ENCODE results near the gene CDH3.

Gene CDH3

DNA sequence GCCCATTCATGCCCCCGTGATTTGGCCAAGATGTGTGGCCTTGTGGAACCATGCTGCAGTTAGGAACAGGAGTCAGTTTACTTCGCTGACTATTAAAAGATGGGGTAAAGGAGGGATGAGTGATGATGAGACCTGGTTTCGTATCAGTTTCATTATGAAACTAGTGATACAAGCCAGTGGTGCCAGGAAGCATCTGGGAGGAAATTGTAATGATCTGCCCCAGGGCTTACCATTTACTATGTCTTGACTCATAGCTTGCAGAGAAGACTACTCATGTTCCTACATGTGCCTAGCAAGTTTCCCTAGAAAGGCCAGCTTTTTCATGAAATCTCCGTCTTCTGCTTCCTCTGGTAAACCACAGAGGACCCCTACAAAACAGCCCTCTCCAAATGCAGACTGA is 23.2 kb downstream of the CDH3 start:
- Histone ChIP-seq H2AFZ (ENCODE audit: low read length, unreplicated experiment) (no peak overlapping the region), H3K79me2 (ENCODE audit: control insufficient read depth, insufficient read depth, low read length, unreplicated experiment) (no peaks in the 10 kb centered on the region), H3K27me3 (ENCODE audit: insufficient read depth, low read length) (no peaks in the 10 kb centered on the region), H3K4me3 (ENCODE audit: low read depth, low read length) (no peak overlapping the region), H3K27ac (ENCODE audit: low read depth, low read length) (no peak overlapping the region), H3K36me3 (ENCODE audit: insufficient read depth, low read length) (no peaks in the 10 kb centered on the region), H3K4me1 (ENCODE audit: control insufficient read depth, insufficient read depth, low read length, unreplicated experiment) (peaks cover 10% of the 10 kb centered on the region)

- no peak overlapping the region for H3K27ac ChIP-seq (ENCODE audit: low read depth, low read length)
- H3K36me3 ChIP-seq (ENCODE audit: insufficient read depth, low read length) = no peaks in the 10 kb centered on the region
- no peak overlapping the region for H2AFZ ChIP-seq (ENCODE audit: low read length, unreplicated experiment)
- H3K27me3 ChIP-seq (ENCODE audit: insufficient read depth, low read length) = peaks cover 4% of the 10 kb centered on the region; the same call in 1 of the 2 replicates
- H3K4me1 ChIP-seq (ENCODE audit: control insufficient read depth, insufficient read depth, low read length, unreplicated experiment) = no peaks in the 10 kb centered on the region
- H3K4me3 ChIP-seq (ENCODE audit: low read depth, low read length) = no peak overlapping the region
- H3K79me2 ChIP-seq (ENCODE audit: control insufficient read depth, insufficient read depth, low read length, unreplicated experiment) = no peaks in the 10 kb centered on the region
Observed at GRCh38 chr16:68676113-68676860, 31.2 kb downstream of the CDH3 start.

- Histone ChIP-seq H3K27ac (ENCODE audit: low read depth, low read length) (no peak overlapping the region), H3K79me2 (ENCODE audit: control insufficient read depth, insufficient read depth, low read length, unreplicated experiment) (no peaks in the 10 kb centered on the region), H3K36me3 (ENCODE audit: insufficient read depth, low read length) (no peaks in the 10 kb centered on the region), H3K4me3 (ENCODE audit: low read depth, low read length) (no peak overlapping the region), H2AFZ (ENCODE audit: low read length, unreplicated experiment) (no peak overlapping the region), H3K4me1 (ENCODE audit: control insufficient read depth, insufficient read depth, low read length, unreplicated experiment) (no peaks in the 10 kb centered on the region), H3K27me3 (ENCODE audit: insufficient read depth, low read length) (peaks cover 4% of the 10 kb centered on the region; the same call in 1 of the 2 replicates)
Observed at GRCh38 chr16:68681038-68681437, 35.9 kb downstream of the CDH3 start.

DNA sequence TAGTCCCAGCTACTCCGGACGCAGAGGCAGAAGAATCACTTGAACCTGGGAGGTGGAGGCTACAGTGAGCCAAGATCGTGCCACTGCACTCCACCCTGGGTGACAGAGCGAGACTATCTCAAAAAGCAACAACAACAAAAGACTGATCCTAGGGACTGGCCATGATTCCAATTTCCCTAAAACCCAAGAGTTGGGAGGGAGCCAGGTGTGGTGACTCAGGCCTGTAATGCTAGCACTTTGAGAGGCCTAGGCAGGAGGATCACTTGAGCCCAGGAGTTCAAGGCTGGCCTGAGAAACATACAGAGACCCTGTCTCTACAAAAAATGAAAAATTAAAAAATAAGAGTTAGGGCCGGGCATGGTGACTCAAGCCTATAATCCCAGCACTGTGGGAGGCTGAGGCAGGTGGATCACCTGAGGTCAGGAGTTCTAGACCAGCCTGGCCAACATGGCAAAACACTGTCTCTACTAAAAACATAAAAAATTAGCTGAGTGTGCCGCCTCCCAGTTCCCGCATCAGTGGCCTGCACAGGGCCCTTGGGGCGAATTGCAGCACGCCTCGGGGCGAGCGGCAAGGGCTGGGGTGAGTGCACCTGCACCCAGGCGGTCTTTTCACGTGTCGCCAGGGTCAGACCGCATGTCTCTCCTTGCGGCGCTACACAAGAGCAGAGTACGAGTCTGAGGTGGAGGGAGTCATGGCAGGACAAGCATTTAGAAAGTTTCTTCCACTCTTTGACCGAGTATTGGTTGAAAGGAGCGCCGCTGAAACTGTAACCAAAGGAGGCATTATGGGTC is 40.8 kb downstream of the CDH3 start:
- no peaks in the 10 kb centered on the region for H3K4me1 ChIP-seq (ENCODE audit: control insufficient read depth, insufficient read depth, low read length, unreplicated experiment)
- H3K27me3 ChIP-seq (ENCODE audit: insufficient read depth, low read length) = no peaks in the 10 kb centered on the region
- no peaks in the 10 kb centered on the region for H3K36me3 ChIP-seq (ENCODE audit: insufficient read depth, low read length)
- no peak overlapping the region for H2AFZ ChIP-seq (ENCODE audit: low read length, unreplicated experiment)
- no peak overlapping the region for H3K4me3 ChIP-seq (ENCODE audit: low read depth, low read length)
- H3K79me2 ChIP-seq (ENCODE audit: control insufficient read depth, insufficient read depth, low read length, unreplicated experiment) = no peaks in the 10 kb centered on the region
- H3K27ac ChIP-seq (ENCODE audit: low read depth, low read length) = no peak overlapping the region

DNA sequence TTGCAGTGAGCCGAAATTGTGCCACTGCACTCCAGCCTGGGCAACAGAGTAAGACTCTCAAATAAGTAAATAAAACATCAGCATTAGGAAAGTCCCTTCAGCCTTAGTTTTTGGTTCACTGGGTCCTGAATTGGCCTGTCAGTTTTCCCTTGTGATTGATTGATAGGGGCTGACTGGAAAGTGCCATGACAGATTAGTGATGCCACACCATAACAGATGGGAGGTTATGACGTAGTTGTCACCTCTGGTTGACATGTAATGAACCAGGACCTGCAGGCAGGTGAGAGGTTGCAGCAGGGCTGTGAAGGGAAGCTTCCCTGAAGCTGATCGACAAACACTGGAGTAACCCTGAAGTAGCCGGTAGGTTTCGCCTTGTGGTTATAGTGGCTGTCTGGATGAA is 41.8 kb downstream of the CDH3 start:
- H3K27ac ChIP-seq (ENCODE audit: low read depth, low read length) = no peak overlapping the region
- H3K4me1 ChIP-seq (ENCODE audit: control insufficient read depth, insufficient read depth, low read length, unreplicated experiment) = no peaks in the 10 kb centered on the region
- H2AFZ ChIP-seq (ENCODE audit: low read length, unreplicated experiment) = no peak overlapping the region
- no peaks in the 10 kb centered on the region for H3K79me2 ChIP-seq (ENCODE audit: control insufficient read depth, insufficient read depth, low read length, unreplicated experiment)
- H3K27me3 ChIP-seq (ENCODE audit: insufficient read depth, low read length) = no peaks in the 10 kb centered on the region
- no peaks in the 10 kb centered on the region for H3K36me3 ChIP-seq (ENCODE audit: insufficient read depth, low read length)
- H3K4me3 ChIP-seq (ENCODE audit: low read depth, low read length) = no peak overlapping the region

GRCh38 chr16:68689921-68690320 is 44.8 kb downstream of the CDH3 start:
- H3K27ac ChIP-seq (ENCODE audit: low read depth, low read length) = no peak overlapping the region
- H3K4me1 ChIP-seq (ENCODE audit: control insufficient read depth, insufficient read depth, low read length, unreplicated experiment) = no peaks in the 10 kb centered on the region
- no peak overlapping the region for H2AFZ ChIP-seq (ENCODE audit: low read length, unreplicated experiment)
- no peaks in the 10 kb centered on the region for H3K36me3 ChIP-seq (ENCODE audit: insufficient read depth, low read length)
- no peaks in the 10 kb centered on the region for H3K27me3 ChIP-seq (ENCODE audit: insufficient read depth, low read length)
- no peaks in the 10 kb centered on the region for H3K79me2 ChIP-seq (ENCODE audit: control insufficient read depth, insufficient read depth, low read length, unreplicated experiment)
- H3K4me3 ChIP-seq (ENCODE audit: low read depth, low read length) = no peak overlapping the region

DNA sequence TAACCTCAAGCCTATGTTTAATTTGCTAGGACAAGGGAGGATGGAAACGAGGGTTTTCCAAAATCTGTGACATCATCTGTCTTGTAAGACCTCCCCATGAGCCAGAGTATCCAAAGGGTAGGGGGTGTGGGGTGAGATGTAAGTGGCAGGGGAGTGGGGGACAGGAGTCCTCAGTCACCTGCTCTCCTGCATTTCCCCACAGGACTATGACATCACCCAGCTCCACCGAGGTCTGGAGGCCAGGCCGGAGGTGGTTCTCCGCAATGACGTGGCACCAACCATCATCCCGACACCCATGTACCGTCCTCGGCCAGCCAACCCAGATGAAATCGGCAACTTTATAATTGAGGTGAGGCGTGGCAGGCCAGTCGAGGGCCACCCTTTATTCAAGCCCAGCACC is 50.5 kb downstream of the CDH3 start:
- Histone ChIP-seq H3K27ac (ENCODE audit: low read depth, low read length) (no peak overlapping the region), H3K36me3 (ENCODE audit: insufficient read depth, low read length) (no peaks in the 10 kb centered on the region), H3K4me3 (ENCODE audit: low read depth, low read length) (no peak overlapping the region), H3K27me3 (ENCODE audit: insufficient read depth, low read length) (no peaks in the 10 kb centered on the region), H2AFZ (ENCODE audit: low read length, unreplicated experiment) (no peak overlapping the region), H3K4me1 (ENCODE audit: control insufficient read depth, insufficient read depth, low read length, unreplicated experiment) (peaks cover 6% of the 10 kb centered on the region), H3K79me2 (ENCODE audit: control insufficient read depth, insufficient read depth, low read length, unreplicated experiment) (no peaks in the 10 kb centered on the region)

- Histone ChIP-seq H3K36me3 (ENCODE audit: insufficient read depth, low read length) (no peaks in the 10 kb centered on the region), H3K4me3 (ENCODE audit: low read depth, low read length) (no peak overlapping the region), H2AFZ (ENCODE audit: low read length, unreplicated experiment) (no peak overlapping the region), H3K27ac (ENCODE audit: low read depth, low read length) (no peak overlapping the region), H3K27me3 (ENCODE audit: insufficient read depth, low read length) (no peaks in the 10 kb centered on the region), H3K79me2 (ENCODE audit: control insufficient read depth, insufficient read depth, low read length, unreplicated experiment) (no peaks in the 10 kb centered on the region), H3K4me1 (ENCODE audit: control insufficient read depth, insufficient read depth, low read length, unreplicated experiment) (peaks cover 6% of the 10 kb centered on the region)
Observed at GRCh38 chr16:68696514-68696913, 51.4 kb downstream of the CDH3 start.

DNA sequence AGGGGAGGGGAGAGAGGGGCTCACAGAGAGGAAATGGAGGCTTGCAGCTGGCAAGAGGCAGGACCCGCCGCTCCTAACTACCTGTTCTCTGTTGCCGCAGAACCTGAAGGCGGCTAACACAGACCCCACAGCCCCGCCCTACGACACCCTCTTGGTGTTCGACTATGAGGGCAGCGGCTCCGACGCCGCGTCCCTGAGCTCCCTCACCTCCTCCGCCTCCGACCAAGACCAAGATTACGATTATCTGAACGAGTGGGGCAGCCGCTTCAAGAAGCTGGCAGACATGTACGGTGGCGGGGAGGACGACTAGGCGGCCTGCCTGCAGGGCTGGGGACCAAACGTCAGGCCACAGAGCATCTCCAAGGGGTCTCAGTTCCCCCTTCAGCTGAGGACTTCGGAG is 53.0 kb downstream of the CDH3 start:
- H3K27me3 ChIP-seq (ENCODE audit: insufficient read depth, low read length) = no peaks in the 10 kb centered on the region
- H3K79me2 ChIP-seq (ENCODE audit: control insufficient read depth, insufficient read depth, low read length, unreplicated experiment) = no peaks in the 10 kb centered on the region
- peaks cover 6% of the 10 kb centered on the region for H3K4me1 ChIP-seq (ENCODE audit: control insufficient read depth, insufficient read depth, low read length, unreplicated experiment)
- H3K27ac ChIP-seq (ENCODE audit: low read depth, low read length) = no peak overlapping the region
- no peak overlapping the region for H2AFZ ChIP-seq (ENCODE audit: low read length, unreplicated experiment)
- no peaks in the 10 kb centered on the region for H3K36me3 ChIP-seq (ENCODE audit: insufficient read depth, low read length)
- H3K4me3 ChIP-seq (ENCODE audit: low read depth, low read length) = no peak overlapping the region

- Histone ChIP-seq H2AFZ (ENCODE audit: low read length, unreplicated experiment) (no peak overlapping the region), H3K79me2 (ENCODE audit: control insufficient read depth, insufficient read depth, low read length, unreplicated experiment) (no peaks in the 10 kb centered on the region), H3K4me1 (ENCODE audit: control insufficient read depth, insufficient read depth, low read length, unreplicated experiment) (peaks cover 6% of the 10 kb centered on the region), H3K36me3 (ENCODE audit: insufficient read depth, low read length) (no peaks in the 10 kb centered on the region), H3K27ac (ENCODE audit: low read depth, low read length) (no peak overlapping the region), H3K27me3 (ENCODE audit: insufficient read depth, low read length) (no peaks in the 10 kb centered on the region), H3K4me3 (ENCODE audit: low read depth, low read length) (no peak overlapping the region)
Observed at GRCh38 chr16:68700120-68700519, 55.0 kb downstream of the CDH3 start.

GRCh38 chr16:68700831-68701230 is 55.7 kb downstream of the CDH3 start:
- Histone ChIP-seq H3K4me1 (ENCODE audit: control insufficient read depth, insufficient read depth, low read length, unreplicated experiment) (peaks cover 6% of the 10 kb centered on the region), H3K27ac (ENCODE audit: low read depth, low read length) (no peak overlapping the region), H3K27me3 (ENCODE audit: insufficient read depth, low read length) (no peaks in the 10 kb centered on the region), H2AFZ (ENCODE audit: low read length, unreplicated experiment) (no peak overlapping the region), H3K79me2 (ENCODE audit: control insufficient read depth, insufficient read depth, low read length, unreplicated experiment) (no peaks in the 10 kb centered on the region), H3K36me3 (ENCODE audit: insufficient read depth, low read length) (no peaks in the 10 kb centered on the region), H3K4me3 (ENCODE audit: low read depth, low read length) (no peak overlapping the region)

All from ACC112 (cell line).